ENCODE data around the gene TBK1. TPM values are rescaled to one million over a fixed set of nuclear protein-coding genes. Genes with fewer than 3 reads are reported as not detected.

TBK1 gene
- total and polyA plus RNA-seq, 11 donors: 7.8 to 16.9 (median 10.9) TPM

DNA sequence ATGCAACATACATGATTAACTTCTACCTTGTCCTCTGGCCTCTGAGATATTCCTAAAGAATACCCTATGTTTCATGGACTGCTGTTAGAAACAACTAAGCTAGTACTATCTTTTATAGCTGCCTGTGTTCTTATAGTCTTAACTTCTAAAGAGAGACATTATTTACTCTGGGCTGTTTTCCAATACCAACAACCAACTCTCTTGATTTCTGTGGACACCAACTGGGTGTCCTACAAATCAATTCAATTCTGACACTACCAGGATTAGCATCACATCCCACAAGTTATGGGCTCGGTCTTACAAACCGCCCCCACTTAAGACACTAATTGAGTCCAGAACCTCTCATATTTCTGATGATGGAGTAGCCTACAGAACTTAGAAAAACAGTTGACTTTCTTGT lies 39.5 kb upstream of the TBK1 start:
- no peaks in the 10 kb centered on the region for H3K9me3 ChIP-seq
- H3K27me3 ChIP-seq: no peaks in the 10 kb centered on the region
- H3K4me3 ChIP-seq: no peak overlapping the region
- TF ChIP-seq CTCF (IDR thresholded peaks at IDR 0.05): no peak
- TF ChIP-seq POLR2A (IDR thresholded peaks at IDR 0.05): no peak
- no peak for ATAC-seq
- WGBS, 4 donors: 93 to 98% (median 94%) methylated on average over 2 of the region's 2 CpGs
- no peak overlapping the region for H3K27ac ChIP-seq
- H3K4me1 ChIP-seq: no peaks in the 10 kb centered on the region
- DNase-seq: no peak
- intact Hi-C loops (cut with DNase I): loop anchor here in 1 of 10 donors (5.0 kb wide), 1 partner anchor 35 kb away; no protein-coding TSS in a partner anchor
- H3K36me3 ChIP-seq: peaks cover 0 to 81% (median 77%) of the 10 kb centered on the region in 9 donors

DNA sequence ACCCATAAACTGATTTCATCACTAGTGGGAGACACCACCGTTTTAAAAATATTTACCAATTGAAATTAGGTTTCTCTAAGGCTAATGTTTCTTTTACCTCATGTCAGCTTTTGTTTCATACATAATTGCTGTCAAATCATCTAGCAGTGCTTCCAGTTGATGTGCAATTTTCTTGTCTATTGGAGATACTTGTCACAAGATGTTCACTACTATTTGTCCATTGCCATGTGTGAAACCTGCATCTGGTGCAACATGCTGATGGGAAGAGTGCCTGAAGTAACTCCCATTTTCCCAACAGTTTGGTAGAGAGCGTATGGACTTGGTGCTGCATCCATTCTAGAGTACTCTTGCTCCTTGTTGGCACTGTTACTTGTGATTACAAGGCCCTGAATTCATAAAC lies 38.0 kb upstream of the TBK1 start:
- WGBS, 4 donors: 89 to 94% (median 90%) methylated on average over 2 of the region's 2 CpGs
- Histone ChIP-seq H3K27ac (no peak overlapping the region), H3K36me3 (peaks cover 0 to 95% (median 91%) of the 10 kb centered on the region in 9 donors), H3K4me1 (no peaks in the 10 kb centered on the region), H3K4me3 (no peak overlapping the region), H3K27me3 (no peaks in the 10 kb centered on the region), H3K9me3 (no peaks in the 10 kb centered on the region)
- no peak for TF ChIP-seq POLR2A (IDR thresholded peaks at IDR 0.05)
- no peak for TF ChIP-seq CTCF (IDR thresholded peaks at IDR 0.05)
- ATAC-seq (no peak), DNase-seq (no peak)
- intact Hi-C loops (cut with DNase I): loop anchor here in 1 of 10 donors (5.0 kb wide), 1 partner anchor 33 kb away; no protein-coding TSS in a partner anchor

- H3K9me3 ChIP-seq: no peaks in the 10 kb centered on the region
- no peaks in the 10 kb centered on the region for H3K27me3 ChIP-seq
- intact Hi-C loops (cut with DNase I): no loop called here
- TF ChIP-seq CTCF (IDR thresholded peaks at IDR 0.05) (no peak), POLR2A (IDR thresholded peaks at IDR 0.05) (no peak)
- H3K4me1 ChIP-seq: no peaks in the 10 kb centered on the region
- H3K4me3 ChIP-seq: no peak overlapping the region
- H3K36me3 ChIP-seq: peaks cover 0 to 100% (median 100%) of the 10 kb centered on the region in 9 donors
- no peak for DNase-seq
- ATAC-seq: no peak
- no peak overlapping the region for H3K27ac ChIP-seq
These were observed 33.7 kb upstream of the TBK1 start for GRCh38 chr12:64418209-64418608.

DNA sequence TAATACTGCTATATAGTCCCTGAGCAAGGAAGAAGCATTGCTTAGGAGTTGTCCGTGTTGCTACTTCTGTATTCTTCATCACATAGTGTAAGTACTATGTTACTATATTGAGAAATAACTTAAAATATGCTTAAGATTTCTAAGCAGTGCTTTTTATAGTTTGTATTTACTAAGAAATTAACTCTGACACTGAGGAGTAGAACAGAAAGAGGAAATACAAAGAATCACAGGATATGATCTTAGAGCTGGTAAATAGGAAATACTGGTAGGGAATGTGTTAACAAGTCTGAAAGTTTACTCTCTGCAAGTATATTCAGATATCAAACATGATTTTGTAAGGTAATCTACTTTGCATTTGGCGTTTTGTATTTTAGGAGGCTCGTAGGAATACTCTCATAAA lies 32.2 kb upstream of the TBK1 start:
- peaks cover 0 to 100% (median 100%) of the 10 kb centered on the region in 9 donors for H3K36me3 ChIP-seq
- no peak overlapping the region for H3K4me3 ChIP-seq
- ATAC-seq (no peak), DNase-seq (no peak)
- no peaks in the 10 kb centered on the region for H3K9me3 ChIP-seq
- WGBS, 4 donors: 60 to 77% (median 63%) methylated on average over 3 of the region's 3 CpGs
- no peaks in the 10 kb centered on the region for H3K4me1 ChIP-seq
- H3K27me3 ChIP-seq: no peaks in the 10 kb centered on the region
- TF ChIP-seq CTCF (IDR thresholded peaks at IDR 0.05): no peak
- intact Hi-C loops (cut with DNase I): loop anchor here in 4 of 10 donors (5.0 to 10.0 kb wide), 4 partner anchors 63 to 75 kb away; no protein-coding TSS in a partner anchor
- peak overlapping the region in 2 of 12 donors; percentile 6 to 28 for H3K27ac ChIP-seq
